Large intestine (tissue), 3 donors: Measurements from ENCODE around the gene BLOC1S3. TPM values are rescaled to one million over a fixed set of nuclear protein-coding genes. Genes with fewer than 3 reads are reported as not detected.

Experiments used
- DNase-seq, 2 donors: peaks; one replicate each; pipeline versions ENCODE4 v3.0.0 to v3.0.0-alpha.2; 2013
- H3K27ac ChIP-seq: one replicate; pipeline ENCODE4 v1.5.1; 2013; ENCODE audit warnings: low read length
- H3K27me3 ChIP-seq: 2 replicates; pipeline ENCODE4 v1.6.1; 2013; ENCODE audit warnings: low read length; ENCODE audit not compliant: control insufficient read depth, insufficient read depth
- H3K36me3 ChIP-seq: 2 replicates; pipeline ENCODE4 v1.6.1; 2013; ENCODE audit warnings: low read length; ENCODE audit not compliant: control insufficient read depth, insufficient read depth
- H3K4me1 ChIP-seq: one replicate; pipeline ENCODE4 v1.6.1; 2013; ENCODE audit warnings: low read length; ENCODE audit not compliant: control insufficient read depth, insufficient read depth
- H3K4me3 ChIP-seq: one replicate; pipeline ENCODE4 v1.5.1; 2013; ENCODE audit warnings: low read length
- H3K9me3 ChIP-seq: one replicate; pipeline ENCODE4 v1.6.1; 2013; ENCODE audit warnings: mild to moderate bottlenecking, low read depth, low read length, moderate library complexity; ENCODE audit not compliant: control insufficient read depth
- WGBS: methylation state at CpG from one replicate; pipeline ENCODE4 v1.1.5; 2013; ENCODE audit warnings: low lambda C conversion rate; ENCODE audit not compliant: insufficient coverage; 5-methylcytosine and 5-hydroxymethylcytosine counted together
- polyA plus RNA-seq: library from polyadenylated mRNA; unstranded; fragments of 120-200 nt; gene quantifications from one replicate; pipeline ENCODE4 v1.2.1, GENCODE V29; 2013

BLOC1S3 gene
- polyA plus RNA-seq, 1 donor, result 12.1 TPM

DNA sequence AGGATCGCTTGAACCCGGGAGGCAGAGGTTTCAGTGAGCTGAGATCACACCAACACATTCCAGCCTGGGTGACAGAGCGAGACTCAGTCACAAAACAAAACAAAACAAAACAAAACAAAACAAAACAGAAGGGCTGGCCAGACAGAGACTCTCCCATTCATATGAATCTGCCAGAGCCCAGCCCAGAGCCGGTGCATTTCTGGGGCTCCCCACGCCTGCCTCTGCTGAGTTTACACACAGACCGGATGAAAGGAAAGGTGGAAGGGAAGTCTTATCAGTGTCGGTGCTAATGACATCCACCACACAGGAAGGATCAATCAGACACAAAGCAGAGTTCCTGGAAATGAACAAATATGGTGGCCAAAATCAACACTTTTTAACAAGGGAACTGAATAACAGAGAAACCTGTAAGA, 7.4 kb upstream of the BLOC1S3 start:
- WGBS, result no CpG with 5 or more reads among the region's 7 CpGs
- Histone ChIP-seq H3K9me3 (no peaks in the 10 kb centered on the region), H3K36me3 (no peaks in the 10 kb centered on the region), H3K27ac (no peak overlapping the region), H3K4me1 (no peaks in the 10 kb centered on the region), H3K4me3 (no peak overlapping the region), H3K27me3 (no peaks in the 10 kb centered on the region)
- no peak for DNase-seq

DNA sequence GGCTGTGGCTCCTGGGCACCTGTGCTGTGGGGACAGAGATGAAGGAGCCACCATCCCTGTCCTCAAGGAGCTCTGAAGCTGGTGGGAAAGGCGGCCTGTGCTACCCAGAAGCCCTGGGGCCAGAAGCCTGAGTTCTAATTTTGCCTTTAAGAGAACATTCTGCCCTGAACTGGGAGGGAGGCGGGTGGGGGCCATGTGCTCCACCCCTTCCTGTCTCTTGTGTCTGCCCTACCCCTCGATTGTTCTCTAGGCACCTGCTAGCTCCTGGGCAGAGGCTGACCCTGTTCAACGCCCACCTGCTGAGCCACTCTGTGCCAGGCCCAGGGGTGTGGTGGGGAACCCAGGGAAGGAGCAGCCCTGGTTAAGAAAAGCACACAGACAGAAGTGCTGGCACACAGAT, 6.4 kb upstream of the BLOC1S3 start:
- no peak for DNase-seq
- no peak overlapping the region for H3K4me3 ChIP-seq
- no peaks in the 10 kb centered on the region for H3K36me3 ChIP-seq
- peaks cover 3% of the 10 kb centered on the region for H3K4me1 ChIP-seq
- WGBS, result no CpG with 5 or more reads among the region's 4 CpGs
- no peak overlapping the region for H3K27ac ChIP-seq
- H3K27me3 ChIP-seq, result no peaks in the 10 kb centered on the region
- no peaks in the 10 kb centered on the region for H3K9me3 ChIP-seq

DNA sequence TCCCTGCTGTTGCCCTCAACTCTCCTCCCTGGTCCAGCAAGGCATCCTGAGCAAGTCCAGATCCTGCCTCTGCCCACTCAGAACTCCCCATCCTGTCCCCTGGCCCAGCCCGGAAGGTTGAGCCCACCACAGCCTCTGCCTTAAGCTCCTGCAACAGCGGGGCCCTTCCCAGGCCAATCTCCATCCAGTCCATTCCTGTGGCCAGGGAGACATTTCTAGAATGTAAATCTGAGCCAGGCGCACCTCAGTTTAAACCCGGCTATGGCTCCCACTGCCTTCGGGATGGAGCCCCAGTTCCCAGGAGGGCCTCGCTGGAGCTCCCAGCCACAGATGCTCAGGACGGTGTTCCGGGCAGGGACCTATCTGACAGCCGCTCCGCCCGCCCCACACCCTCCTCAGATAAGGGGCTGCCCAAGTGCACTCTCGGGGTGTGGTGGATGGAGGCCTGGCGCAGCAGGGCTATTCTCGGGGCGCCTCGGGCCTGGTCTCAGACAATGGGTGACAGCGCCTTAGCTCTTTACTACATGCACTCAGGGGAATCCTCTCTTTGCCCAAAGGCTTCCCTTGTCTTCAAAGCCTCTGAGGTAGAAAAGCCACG, 5.9 kb upstream of the BLOC1S3 start:
- no peaks in the 10 kb centered on the region for H3K9me3 ChIP-seq
- H3K27me3 ChIP-seq, result no peaks in the 10 kb centered on the region
- no CpG with 5 or more reads among the region's 18 CpGs for WGBS
- H3K4me1 ChIP-seq, result peaks cover 4% of the 10 kb centered on the region
- H3K36me3 ChIP-seq, result no peaks in the 10 kb centered on the region
- H3K4me3 ChIP-seq, result no peak overlapping the region
- no peak overlapping the region for H3K27ac ChIP-seq
- no peak for DNase-seq

DNA sequence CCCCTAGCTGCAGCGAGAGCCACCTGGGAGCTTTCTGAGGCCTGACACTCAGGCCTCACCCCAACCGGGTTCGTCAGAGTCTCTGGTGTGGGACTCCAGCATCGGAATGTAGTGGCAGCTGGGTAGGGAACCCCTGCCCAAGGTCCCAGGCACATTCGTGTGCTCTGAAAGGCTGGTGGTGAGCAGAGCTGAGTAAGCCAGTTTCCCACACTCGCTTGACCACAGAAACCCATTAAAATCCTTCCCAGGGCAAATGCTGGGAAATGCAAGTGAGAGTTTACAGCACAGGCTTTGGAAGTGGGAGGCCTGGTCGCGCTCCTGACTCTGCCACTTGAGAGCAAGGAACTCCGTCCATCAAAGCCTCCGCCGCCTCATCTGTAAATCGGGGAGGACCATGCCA, 4.8 kb upstream of the BLOC1S3 start:
- 100% methylated on average over 1 of the region's 12 CpGs for WGBS
- Histone ChIP-seq H3K27ac (no peak overlapping the region), H3K4me1 (peaks cover 4% of the 10 kb centered on the region), H3K4me3 (no peak overlapping the region), H3K36me3 (no peaks in the 10 kb centered on the region), H3K9me3 (no peaks in the 10 kb centered on the region), H3K27me3 (no peaks in the 10 kb centered on the region)
- DNase-seq, result no peak

DNA sequence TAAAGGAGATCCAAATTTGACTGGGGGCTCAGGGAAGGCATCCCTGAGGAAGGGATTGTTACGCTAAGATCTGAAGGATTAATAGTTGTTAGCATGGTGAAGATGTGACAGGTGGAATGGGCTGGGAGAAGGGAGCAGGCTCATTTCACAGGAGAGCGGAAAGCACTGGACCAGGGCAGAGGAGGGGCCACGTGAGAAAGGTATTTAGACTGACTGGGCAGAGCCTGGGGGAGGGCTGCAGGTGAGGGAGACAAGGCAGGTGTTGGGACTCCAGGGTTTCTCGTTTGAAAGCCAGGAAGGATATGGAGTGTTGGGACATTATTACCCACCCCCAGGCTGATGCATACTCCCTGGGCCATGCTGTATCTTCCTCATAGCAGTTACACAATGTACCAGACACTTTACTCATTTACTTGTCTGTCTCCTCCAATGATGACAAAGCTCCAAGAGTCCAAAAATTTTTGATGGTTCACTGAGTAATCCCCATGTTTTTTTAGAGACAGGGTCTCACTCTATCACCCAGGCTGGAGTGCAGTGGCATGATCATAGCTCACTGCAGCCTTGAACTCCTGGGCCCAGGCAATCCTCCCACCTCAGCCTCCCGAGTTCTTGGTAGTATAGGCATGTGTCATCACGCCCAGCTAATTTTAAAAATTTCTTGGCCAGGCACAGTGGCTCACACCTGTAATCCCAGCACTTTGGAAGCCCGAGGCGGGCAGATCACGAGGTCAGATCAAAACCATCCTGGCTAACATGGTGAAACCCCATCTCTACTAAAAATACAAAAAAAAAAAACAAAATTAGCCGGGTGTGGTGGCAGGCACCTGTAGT, 2.9 kb upstream of the BLOC1S3 start:
- Histone ChIP-seq H3K27ac (no peak overlapping the region), H3K27me3 (no peaks in the 10 kb centered on the region), H3K4me1 (peaks cover 7% of the 10 kb centered on the region), H3K36me3 (no peaks in the 10 kb centered on the region), H3K9me3 (no peaks in the 10 kb centered on the region), H3K4me3 (no peak overlapping the region)
- no peak for DNase-seq
- 100% methylated on average over 2 of the region's 10 CpGs for WGBS

DNA sequence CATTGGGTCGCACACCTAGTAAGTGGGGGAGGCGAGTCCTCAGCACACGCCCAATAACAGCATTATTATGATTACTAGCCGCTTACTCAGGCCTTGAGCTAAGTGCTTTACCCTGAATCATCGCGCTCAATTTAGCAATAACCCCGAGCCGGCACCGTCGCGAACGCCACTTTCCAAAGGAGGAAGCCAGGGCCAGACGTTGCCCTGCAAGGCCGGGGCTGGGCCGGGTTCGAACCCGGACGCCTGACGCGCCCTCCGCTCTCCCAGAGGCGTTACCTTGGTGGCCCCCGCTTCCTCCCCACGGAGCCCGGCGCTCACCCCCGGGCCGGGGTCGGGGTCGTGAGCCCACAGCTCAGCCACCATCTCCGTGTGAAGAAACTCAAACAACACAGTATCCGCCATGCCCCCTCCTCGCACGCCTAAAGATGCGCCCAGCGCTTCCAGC, 745 bp upstream of the BLOC1S3 start, which contains the start of gene TRAPPC6A:
Gene TRAPPC6A, minus strand, starts transcription at position 421 of the 445 bp plus-strand sequence. Its CDS starts 19 bp downstream, at position 402.
- H3K4me3 ChIP-seq, result peak within 1 kb of the TSS; percentile 96
- no peaks in the 10 kb centered on the region for H3K27me3 ChIP-seq
- no peak for DNase-seq
- no CpG with 5 or more reads among the region's 36 CpGs for WGBS
- H3K9me3 ChIP-seq, result no peaks in the 10 kb centered on the region
- H3K4me1 ChIP-seq, result peaks cover 11% of the 10 kb centered on the region
- peaks cover 6% of the 10 kb centered on the region for H3K36me3 ChIP-seq
- H3K27ac ChIP-seq, result peak within 1 kb of the TSS; percentile 95

DNA sequence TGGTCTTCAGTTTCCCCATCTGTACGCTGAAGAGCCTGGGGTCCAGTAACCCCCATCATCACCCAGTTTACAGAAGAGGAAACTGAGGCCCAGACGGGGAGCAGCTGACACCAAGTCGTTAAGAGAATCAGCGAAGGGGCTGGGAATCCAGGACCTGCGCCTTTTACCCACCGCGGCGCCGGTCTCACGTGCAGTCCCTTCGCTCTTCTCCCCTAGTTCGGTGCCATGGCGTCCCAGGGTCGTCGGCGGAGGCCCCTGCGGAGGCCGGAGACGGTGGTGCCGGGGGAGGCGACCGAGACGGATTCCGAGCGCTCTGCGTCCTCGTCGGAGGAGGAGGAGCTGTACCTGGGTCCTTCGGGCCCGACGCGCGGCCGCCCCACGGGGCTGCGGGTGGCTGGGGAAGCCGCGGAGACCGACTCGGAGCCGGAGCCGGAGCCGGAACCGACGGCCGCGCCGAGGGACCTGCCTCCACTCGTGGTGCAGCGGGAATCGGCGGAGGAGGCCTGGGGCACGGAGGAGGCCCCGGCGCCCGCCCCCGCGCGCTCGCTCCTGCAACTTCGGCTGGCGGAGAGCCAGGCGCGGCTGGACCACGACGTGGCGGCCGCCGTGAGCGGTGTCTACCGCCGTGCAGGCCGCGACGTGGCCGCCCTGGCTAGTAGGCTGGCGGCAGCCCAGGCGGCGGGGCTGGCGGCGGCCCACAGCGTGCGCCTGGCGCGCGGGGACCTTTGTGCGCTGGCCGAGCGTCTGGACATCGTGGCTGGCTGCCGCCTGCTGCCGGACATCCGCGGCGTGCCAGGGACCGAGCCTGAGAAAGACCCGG, 698 bp downstream of the BLOC1S3 start:
- Histone ChIP-seq H3K36me3 (peaks cover 6% of the 10 kb centered on the region), H3K27me3 (no peaks in the 10 kb centered on the region), H3K4me3 (peak overlapping the region; percentile 96), H3K4me1 (peaks cover 11% of the 10 kb centered on the region), H3K9me3 (no peaks in the 10 kb centered on the region), H3K27ac (peak overlapping the region; percentile 95)
- peak; percentile 21 to 62 for DNase-seq
- no CpG with 5 or more reads among the region's 97 CpGs for WGBS

DNA sequence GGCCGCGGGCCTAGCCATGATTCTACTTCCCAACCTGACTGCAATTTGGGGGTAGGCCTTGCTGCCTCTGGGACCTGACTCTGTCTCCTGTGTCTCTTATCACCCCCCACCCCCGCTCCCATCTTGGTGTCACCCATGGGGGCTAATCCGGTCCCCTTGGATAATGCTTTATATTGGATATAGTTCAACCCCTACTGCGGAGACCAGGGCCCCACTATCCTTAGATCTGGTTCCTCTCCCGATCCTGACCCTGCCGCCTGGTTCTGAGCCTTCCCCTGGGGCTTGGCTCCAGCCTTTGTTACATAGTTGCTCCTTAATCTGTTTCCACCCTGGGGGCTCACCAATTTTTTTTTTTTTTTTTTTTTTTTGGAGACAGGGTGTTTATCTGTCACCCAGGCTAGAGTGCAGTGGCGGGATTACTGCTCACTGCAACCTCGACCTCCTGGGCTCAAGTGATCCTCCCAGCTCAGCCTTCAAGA, 1.3 kb downstream of the BLOC1S3 start:
- Histone ChIP-seq H3K36me3 (peaks cover 6% of the 10 kb centered on the region), H3K4me1 (peaks cover 11% of the 10 kb centered on the region), H3K9me3 (no peaks in the 10 kb centered on the region), H3K27me3 (no peaks in the 10 kb centered on the region), H3K4me3 (peak overlapping the region; percentile 51), H3K27ac (no peak overlapping the region)
- DNase-seq, result no peak
- no CpG with 5 or more reads among the region's 9 CpGs for WGBS

DNA sequence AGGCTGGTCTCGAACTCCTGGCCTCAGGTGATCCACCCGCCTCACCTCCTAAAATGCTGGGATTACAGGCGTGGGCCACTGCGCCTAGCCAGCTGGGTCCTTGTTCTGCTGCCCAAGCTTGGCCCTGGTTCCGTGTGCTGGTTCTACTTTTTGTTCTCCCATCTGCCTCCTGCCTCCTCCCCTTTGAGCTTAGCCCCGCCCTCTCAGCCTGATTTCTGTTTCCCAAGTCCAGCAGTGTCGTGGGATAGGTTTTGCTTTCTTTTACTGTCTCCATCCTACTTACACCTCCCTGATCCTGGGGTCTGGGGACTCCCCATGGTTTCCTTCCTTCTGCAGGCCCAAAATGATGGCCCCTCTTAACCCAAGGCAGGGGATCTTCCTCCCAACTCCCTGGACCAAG, 2.4 kb downstream of the BLOC1S3 start:
- no CpG with 5 or more reads among the region's 7 CpGs for WGBS

DNA sequence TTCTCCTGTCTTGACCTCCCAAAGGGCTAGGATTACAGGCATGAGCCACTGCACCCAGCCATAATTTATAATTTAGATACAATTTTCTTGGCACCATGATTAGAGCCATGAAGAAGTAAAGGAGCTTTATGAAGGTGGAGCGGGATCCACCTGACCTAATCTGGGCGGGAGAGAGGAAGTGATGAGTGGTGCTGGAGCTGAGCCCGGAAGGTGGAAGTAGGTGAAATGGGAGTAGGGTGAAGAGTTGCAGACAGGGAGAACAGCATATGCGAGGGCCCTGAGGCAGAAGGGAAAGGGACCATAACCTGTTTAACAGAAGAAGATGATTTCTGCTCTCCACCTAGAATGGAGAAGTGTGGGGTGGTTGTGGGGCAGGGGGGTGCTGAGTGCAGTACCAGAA, 4.2 kb downstream of the BLOC1S3 start:
- DNase-seq, result no peak
- H3K36me3 ChIP-seq, result peaks cover 6% of the 10 kb centered on the region
- no peaks in the 10 kb centered on the region for H3K27me3 ChIP-seq
- H3K4me3 ChIP-seq, result no peak overlapping the region
- 100% methylated on average over 1 of the region's 4 CpGs for WGBS
- H3K27ac ChIP-seq, result no peak overlapping the region
- H3K4me1 ChIP-seq, result peaks cover 8% of the 10 kb centered on the region
- H3K9me3 ChIP-seq, result no peaks in the 10 kb centered on the region

More for the DNA sequence above, 2.4 kb downstream of the BLOC1S3 start:
- peaks cover 11% of the 10 kb centered on the region for H3K4me1 ChIP-seq
- no peak overlapping the region for H3K4me3 ChIP-seq
- no peaks in the 10 kb centered on the region for H3K9me3 ChIP-seq
- DNase-seq, result no peak
- H3K36me3 ChIP-seq, result peaks cover 6% of the 10 kb centered on the region
- no peaks in the 10 kb centered on the region for H3K27me3 ChIP-seq
- no peak overlapping the region for H3K27ac ChIP-seq
